ENCODE measurements around the gene IGHMBP2.
A peak's percentile ranks its signal among the peaks of the same experiment; 100 is the strongest.

IGHMBP2 gene

DNA sequence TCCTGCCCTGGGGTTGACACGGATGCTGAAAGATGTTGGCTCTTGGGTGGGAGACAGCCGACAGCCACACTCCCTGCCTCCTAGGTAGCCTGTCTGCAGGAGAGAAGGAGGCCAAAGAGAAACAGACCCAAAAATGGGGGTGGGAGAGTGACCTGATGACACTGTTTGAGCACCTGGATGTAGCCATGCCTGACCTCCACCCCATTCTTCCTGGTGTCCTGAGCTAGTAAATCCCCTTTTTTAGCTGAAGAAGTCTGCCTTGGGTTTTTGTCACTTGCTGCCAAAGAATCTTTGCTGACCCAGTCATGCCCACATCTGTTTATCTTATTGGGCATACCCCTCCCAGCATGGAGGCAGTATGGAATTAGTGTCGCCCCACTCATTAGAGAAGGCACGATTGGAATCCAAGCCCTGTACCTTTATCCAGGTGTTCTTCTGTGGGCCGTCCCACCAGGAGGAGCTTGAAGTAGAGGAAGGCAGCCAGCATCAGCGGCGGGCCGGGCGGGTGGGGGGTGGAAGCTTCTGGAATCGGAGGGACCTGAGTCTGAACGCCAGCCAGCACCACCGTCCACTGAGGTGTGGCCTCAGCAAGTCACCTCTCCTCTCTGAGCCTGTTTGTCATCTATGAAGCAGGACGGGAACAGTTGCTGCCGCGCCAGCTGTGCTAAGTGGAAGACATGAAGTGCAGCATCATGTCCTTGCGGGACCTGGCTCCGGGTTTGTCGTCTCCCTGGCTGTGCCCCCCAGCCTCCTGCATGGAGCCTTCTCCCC lies 37.8 kb downstream of the IGHMBP2 start:
- no peak for DNase-seq

DNA sequence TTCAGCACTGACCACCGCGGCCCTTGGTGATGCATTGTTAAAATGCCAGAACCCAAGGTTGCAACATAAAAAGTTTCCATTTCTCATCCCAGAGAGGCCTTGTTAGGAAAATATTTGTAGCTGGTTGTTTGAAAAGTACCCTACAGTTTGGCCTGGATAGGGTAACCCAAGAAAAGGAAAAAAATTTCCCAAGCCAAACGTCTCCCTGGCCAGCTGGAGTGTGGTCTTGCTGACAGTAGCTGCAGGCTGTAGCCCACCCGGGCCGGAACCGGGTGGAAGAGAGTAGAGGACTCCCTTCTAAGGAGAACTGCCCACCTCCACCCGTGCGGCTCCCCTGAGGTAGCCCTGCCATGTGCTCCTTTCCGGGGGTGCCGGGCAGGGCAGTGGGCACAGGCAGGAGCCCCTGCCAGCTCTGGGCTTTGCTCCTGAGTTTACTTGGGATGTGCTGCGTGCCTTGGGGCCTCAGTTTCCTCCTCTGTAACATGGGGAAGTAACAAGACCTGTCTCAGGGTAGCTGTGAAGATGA lies 38.5 kb downstream of the IGHMBP2 start:
- DNase-seq = no peak

DNA sequence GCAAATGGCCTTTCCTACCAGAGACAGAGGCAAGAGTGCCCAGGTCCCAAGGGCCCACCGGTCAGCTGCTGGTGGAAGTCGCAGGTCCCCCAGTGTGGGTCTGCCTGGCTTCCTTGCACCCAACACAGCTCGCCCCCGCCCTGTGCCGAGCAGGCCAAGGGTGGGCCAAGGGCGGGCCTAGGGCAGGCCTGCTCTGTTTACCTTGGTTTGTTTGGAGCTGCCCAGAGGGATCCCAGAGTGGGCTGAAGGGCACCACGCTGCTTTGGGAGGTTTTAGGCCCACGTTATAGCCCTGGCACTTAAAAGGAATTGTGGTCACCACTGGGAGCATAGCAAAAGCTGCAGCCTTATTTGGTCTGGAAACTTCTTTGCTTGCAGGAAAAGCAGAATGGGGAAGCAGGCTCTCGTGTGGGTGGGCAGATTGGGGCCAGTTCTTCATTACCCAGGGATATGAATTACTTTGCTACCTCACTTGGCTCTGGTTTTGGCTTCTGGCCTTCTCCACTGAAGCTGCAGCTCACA lies 39.1 kb downstream of the IGHMBP2 start:
- DNase-seq = no peak

DNA sequence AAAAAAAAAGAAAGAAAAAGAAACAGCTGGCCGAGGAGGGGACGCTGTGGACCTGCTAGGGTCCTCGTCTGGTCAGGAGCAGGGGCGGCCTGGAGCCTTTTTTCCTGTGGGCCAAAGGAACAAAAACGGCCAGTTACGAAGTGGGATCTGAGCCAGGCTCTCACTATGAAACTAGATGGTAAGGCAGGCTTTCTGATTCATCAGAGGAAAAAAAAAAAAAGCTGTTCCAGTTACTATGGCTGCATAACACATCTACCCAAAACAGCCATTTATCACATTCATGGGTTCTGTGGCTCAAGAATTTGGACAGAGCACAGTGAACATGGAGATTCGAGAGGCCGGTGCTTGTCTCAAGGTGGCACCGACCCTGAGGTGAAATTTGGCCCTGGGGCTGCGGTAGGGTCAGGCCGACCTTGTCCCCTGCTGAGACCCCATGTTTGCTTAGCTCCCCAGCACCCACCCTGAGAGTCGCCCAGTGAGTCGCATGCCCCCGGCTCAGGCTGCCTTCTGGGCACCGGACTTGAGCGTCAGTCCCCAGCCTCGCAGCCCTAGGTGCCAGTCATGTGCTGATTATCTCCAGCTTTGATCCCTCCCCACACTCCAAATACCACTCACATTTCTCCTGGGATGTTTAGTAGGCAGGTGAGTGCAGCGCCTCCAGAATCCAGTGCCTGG lies 42.9 kb downstream of the IGHMBP2 start:
- DNase-seq = no peak

DNA sequence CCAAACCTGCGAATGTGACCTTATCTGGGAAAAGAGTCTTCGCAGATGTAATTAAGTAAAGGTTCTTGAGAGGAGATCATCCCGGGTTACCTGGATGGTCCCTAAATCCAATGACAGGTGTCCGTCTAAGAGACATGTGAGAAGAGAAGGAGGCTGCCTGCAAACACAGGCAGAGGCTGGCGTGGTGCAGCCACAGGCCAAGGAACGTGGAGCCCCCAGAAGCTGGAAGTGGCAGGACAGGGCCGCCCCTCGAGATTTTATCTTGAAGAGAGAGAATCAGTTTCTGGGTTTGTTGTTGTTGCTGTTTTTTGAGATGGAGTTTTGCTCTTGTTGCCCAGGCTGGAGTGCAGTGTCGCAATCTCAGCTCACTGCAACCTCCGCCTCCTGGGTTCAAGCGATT lies 43.5 kb downstream of the IGHMBP2 start:
- no peak for DNase-seq

DNA sequence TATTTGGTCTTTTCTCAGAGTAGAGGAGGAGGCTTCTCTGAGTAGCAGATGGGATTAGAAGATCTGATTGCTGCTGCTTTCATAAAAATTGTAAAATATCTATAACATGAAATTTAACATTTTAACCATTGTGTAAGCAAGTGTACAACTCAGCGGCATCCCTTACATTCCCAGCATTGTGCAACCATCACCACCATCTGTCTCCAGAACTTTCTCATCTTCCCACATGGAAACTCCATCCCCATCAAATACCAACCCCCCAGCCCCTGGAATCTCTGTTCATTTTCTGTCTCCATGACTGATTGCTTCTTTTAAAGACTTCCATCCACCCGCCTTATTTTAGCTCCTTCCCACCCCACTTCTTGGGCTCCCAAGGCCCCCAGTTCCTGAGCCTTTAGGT lies 44.8 kb downstream of the IGHMBP2 start:
- no peak for DNase-seq

DNA sequence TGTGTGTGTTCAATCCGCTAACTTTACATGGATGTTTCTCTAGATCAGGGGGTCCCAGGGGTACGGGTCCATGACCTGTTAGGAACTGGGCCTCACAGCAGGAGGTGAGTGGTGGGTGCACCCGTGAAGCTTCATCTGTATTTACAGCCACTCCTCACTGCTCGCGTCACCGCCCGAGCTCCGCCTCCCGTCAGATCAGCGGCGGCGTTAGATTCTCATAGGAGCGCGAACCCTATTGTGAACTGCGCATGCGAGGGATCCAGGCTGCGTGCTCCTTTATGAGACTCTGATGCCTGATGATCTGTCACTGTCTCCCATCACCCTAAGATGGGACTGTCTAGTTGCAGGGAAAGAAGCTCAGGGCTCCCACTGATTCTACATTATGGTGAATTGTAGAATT lies 45.2 kb downstream of the IGHMBP2 start:
- DNase-seq = no peak

DNA sequence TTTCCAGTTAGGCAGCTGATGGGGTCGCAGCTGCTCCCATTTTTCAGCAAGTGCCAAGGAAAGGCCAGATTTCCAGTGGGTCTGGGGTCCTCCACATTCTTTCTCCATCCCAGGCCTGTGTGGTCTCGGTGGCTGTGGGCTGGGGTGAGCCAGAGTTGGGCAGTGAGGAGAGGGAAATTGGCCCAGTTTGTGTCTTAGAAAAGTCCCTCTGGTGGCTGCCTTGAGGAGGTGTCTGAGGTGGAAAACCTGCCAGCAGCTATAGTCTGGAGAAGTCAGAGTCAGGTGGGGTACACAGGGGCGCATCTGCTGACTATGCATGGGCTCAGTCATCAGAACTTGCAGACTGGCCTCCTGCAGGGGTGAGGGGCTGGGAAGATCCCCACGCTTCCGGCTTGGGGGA lies 46.6 kb downstream of the IGHMBP2 start:
- DNase-seq = no peak

DNA sequence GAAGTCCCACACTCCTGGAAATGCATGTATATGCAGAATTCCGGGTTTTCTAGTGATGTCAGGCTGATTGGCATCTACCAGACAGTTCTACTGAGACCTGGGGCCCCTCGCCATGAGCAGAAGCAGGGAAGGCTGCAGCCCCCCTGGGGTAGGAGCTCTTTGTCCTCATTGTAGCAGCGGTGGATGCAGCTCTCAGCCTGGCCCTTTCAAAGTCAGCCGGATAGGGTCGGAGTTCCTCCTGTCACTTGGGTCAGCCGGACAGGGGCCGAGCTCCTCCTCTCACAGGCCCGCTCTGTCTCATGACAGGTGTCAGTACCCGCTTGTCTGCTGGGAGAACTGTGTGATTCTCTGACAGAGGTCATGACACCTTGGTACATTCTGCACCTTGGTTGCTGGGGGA lies 47.1 kb downstream of the IGHMBP2 start:
- DNase-seq = no peak

DNA sequence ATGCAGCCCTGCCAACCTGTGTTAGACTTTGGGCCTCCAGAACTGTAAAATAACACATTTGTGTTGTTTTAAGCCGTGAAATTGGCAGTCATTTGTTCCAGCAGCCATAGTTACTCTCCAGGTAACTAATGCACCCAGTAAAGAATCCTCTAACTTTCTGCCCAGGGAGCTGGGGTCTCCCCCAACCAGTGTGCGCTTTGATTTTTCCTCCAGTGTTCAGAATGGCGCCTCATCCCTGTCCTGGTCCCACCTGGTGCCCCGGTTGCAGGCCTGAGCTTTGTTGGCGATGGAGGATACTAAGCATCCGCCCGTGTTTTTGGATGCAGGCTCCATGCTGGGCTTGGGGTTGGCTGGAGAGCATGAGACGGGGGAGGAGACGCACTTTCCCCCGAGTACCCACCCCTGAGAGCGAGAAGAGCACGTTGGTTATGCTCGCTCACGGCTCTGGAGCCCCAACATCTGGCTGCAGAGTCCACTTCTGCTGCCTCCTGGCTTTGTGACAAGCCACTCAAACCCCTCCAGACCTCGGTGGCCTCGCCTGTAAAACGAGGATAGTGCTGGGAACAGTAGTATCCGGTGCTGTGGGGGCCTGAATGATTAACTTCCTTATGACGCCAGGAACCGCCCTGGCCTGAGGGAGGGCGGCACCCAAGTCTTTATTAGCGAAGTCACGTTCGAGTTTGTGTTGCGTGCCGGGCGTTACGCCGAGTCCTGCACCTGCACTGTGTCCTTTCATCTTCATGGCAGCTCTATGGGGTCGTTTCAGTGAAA lies 51.3 kb downstream of the IGHMBP2 start:
- DNase-seq = peak in 1 of 2 donors; percentile 39

DNA sequence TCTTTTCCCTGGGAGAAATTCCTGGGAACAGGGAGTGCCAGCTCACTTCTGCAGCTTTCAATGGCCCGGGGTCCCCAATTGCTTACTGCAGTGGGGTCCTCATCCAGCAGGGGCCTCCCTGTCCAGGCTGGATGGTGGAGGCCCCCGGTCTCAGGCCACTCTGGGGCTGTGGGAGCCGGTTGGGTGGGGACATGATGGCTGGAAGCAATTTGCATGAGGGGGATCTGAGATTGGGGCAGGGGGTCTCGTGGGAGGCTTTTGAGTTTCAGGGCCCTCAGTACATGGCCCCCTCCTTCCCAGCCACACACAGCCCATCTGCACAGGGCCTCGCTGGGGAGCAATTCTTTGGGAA lies 51.9 kb downstream of the IGHMBP2 start:
- no peak for DNase-seq

DNA sequence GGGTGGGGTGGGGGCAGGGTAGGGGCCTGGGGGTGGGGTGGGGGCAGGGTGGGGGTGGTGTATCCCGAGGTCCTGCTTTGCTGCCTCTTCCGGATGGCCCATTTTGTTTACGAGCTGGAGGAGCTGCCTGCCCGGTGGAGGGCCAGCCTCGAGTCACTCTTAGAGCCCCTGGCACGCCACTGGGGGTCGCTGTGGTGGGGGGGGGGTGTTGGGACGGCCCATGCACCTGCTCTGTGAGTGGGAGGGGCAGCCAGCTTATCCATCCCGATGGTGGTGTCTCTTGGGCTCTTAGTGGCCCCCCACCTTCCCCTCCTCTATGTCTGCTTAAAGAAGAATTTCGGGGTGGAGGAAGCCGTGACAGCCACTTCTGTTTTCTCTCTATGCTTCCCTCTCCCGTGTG lies 52.5 kb downstream of the IGHMBP2 start:
- DNase-seq = peak; percentile 20 to 22

DNA sequence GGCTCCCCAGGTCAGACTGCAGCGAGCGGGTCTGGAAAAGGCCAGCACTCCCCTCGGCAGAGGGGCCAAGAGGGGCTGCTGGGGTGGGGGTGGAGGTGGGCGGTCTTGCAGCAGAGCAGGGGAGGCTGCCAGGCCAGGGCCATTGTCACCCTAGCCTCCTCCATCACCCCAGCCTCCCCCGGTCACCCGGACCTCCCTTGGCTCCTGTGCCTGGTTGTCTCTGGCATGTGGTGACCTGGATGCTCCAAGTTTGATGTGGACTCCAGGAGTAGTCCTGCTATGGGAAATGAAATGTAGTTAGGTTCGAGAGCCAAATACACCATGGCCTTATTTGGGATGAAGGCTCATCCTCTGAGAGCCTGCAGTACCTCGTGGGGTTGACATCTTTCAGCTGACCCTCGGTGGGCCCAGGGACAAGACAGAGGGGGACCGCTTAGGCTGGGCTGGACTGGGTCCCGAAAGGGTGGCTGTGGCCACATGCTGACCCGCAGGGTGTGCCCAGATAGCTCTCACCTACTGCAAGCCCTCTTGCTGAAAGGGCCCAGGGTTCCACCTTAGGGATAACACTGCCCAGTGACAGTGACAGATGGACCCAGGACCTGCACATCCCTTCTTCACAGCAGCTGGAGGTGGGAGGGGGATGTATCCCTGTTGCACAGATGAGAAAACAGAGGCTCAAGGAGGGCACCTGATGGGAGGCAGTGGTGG lies 53.0 kb downstream of the IGHMBP2 start:
- no peak for DNase-seq

DNA sequence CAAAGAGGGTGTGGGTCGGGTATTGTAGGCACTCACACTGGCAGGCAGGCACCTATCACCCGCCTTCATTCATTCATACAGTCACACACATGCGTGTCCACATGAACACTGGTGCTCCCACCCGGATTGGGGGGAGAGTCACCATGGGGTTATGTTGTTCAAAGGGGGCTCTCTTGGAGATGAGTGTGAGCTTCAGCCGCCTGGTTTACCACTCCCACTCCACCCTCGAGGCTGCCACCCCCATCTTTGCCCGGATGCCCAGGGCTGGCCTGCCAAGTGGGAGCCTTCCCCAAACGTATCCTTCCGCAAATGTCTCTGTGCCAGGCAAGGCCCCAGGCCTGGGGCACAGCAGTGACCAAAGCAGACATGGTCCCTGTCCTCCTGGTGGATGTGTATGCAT lies 54.5 kb downstream of the IGHMBP2 start:
- DNase-seq = no peak

DNA sequence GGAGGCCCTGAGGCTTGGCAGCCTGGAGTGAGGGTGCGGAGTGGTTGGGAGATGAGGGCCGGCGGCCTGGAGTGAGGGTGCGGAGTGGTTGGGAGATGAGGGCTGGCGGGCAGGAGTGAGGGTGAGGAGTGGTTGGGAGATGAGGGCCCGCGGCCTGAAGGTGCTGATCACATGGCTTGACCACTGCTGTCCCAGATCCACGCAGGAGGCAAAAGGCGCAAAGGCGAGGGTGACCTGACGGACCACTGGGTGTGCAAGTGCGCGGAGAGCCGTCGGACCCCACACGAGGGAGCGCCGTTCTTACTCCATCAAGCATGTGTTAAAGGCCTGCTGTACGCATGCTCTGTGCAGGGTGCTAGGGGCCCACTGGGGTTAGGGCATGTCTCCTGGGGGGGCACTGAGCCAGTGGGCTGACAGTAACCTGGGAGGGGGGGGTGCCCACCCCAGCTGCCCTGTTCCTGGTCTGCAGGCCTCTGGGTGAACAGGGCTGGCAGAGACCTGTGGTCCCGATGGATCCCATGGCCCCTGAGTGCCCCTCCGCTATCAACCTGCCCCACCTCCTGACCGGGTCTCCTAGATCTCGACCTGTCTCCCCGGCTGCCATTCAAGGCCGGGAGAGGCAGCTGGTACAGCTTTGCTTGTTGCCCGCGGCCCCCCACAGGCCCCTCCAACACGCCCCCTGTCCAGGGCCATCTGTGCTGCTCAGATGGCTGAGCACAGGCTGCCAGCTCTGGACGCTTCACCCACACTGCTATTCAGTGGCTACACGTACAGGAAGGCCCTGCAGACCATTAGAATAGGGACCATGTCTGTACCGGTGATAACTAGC lies 56.0 kb downstream of the IGHMBP2 start:
- DNase-seq = no peak

DNA sequence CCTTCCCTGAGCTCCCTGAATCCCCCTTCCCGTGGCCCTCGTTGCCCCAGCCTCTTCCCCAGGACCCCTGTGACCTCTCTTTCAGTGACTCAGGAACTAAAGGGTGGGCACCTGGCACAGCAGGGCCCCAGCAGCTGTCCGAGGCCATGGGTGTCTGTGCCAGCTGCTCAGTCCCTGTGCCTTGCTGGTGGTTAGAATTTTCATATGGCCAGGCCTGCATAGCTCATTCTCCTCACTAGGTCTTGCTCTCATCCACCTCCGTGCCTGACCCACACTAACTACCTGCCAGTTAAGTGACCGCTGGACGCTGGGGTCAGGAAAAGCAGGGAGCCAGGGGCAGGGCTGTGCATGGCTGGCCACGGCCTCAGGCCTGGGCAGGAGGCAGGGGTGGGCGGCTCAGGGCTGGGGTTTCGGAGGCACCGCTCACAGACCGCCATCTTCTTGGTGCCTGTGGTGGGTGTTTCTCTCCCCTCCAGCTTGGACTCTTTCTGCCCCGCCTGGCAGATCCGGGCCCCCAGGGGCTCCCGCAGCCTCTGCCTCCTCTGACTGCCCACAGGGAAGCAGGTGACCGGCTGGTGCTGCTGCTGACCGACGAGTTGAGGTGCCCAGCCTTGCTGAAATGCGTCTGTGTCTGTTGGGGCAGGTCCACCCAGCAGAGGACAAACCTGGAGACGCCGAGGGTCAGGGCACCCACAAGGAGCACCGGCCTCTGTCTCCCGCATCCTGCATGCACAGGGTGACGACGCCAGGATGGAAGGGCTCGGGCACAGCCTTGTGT lies 56.8 kb downstream of the IGHMBP2 start:
- DNase-seq = no peak

DNA sequence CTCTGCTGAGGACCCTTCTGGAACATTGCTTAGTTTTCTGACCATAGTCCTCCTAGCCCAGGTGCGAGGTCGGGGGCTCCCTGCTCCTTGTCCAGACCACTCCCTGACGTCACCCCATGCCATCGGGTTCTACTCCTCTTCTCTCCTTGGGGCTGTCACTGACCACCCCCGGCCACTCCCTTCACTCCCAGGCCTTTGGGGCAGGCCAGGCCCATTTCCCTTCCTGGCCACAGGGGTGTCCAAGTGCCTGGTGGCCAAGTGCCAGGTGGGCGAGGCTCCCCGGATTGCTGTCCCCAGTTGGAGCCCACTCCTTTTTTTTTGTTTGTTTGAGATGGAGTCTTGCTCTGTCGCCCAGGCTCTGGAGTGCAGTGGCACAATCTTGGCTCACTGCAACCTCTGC lies 57.6 kb downstream of the IGHMBP2 start:
- no peak for DNase-seq

DNA sequence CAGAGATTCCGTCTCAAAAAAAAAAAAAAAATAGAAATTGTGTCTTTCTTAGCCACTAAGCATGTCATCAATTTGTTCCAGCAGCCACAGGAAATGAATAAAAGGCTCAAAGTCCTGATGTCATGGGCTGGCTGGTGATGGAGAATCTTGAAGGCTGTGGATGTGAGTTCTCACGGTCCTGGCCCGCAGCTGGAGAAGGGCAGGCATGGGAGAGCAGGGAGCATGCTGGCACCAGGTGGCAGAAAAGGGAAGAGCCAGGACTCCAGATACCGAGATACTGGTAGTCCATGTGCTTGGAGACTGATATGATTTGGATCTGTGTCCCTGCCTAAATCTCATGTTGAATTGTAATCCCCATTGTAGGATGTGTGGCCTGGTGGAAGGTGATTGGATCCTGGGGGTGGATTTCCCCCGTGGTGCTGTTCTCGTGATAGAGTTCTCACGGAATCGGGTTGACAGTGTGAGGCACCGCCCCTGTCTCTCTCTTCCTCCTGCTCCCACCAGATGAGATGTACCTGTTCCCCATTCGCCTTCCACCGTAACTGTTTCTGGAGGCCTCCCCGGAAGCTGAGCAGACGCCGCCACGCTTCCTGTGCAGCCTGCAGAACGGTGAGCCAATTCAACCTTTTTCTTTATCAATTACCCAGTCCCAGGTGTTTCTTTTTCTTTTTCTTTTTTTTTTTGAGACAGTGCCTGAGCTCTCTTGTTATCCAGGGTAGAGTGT lies 59.0 kb downstream of the IGHMBP2 start:
- peak; percentile 24 to 56 for DNase-seq

DNA sequence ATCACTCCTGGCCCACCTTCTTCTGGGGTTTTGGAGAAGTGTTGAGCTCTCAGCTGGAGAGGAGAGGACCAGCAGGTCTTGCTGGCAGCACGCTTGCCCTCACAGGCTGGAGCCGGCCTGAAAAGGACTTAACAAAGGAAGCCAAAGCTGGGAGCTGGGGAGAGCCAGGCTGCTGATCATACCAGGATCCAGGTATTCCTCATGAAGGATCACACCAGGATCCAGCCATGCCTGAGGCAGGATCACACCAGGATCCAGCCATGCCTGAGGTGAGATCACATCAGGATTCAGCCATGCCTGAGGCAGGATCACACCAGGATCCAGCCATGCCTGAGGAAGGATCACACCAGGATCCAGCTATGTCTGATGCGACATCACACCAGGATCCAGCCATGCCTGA lies 60.1 kb downstream of the IGHMBP2 start:
- DNase-seq = no peak
